Common myeloid progenitor, CD34-positive (primary cell): ENCODE results near the gene TFB1M. TPM values are rescaled to one million over a fixed set of nuclear protein-coding genes. Genes with fewer than 3 reads are reported as not detected.
"Not testable (repeated sequence)": the region's sequence is repeated elsewhere in the genome, so short reads cannot be mapped to it uniquely, and the experiment has no call there.

Source experiments
- CTCF ChIA-PET: fragments of 350-600 bp; sonication (Branson Sonifier 250); formaldehyde crosslinking; loops from one replicate; lab custom pipeline; 2021; ENCODE audit warnings: antibody characterized with exemption; lab: Charles Lee
- POLR2A ChIA-PET: fragments of 350-600 bp; sonication (Branson Sonifier 250); formaldehyde crosslinking; loops from one replicate; lab custom pipeline; 2021; ENCODE audit warnings: antibody characterized with exemption; lab: Charles Lee
- DNase-seq, 3 donors: peaks; one replicate each; pipeline versions ENCODE4 v3.0.0 to v3.0.0-alpha.2; 2013
- H3K27ac ChIP-seq, 2 experiments: 1 replicate in 1 of 2; 2 replicates in 1 of 2; pipeline ENCODE4 v1.7.0; 2013; ENCODE audit warnings: inconsistent platforms in 2 of 2, low read length in 2 of 2, mild to moderate bottlenecking in 2 of 2, low read depth in 1 of 2, moderate library complexity in 1 of 2; ENCODE audit not compliant: severe bottlenecking in 2 of 2, insufficient read depth in 1 of 2, poor library complexity in 1 of 2
- H3K27me3 ChIP-seq, 5 experiments: replicated peaks in 2 of 5; 1 replicate in 3 of 5; 2 replicates in 2 of 5; pipeline versions ENCODE4 v1.6.1 to v1.7.0; 2013; ENCODE audit warnings: low read length in 4 of 5, mild to moderate bottlenecking in 2 of 5, moderate library complexity in 2 of 5, inconsistent platforms in 1 of 5; ENCODE audit not compliant: insufficient read depth in 5 of 5, control insufficient read depth in 4 of 5
- H3K36me3 ChIP-seq, 4 experiments: 1 replicate in 2 of 4; 2 replicates in 2 of 4; pipeline versions ENCODE4 v1.6.1 to v1.7.0; 2013; ENCODE audit warnings: low read length in 3 of 4, control low read depth in 1 of 4, mild to moderate bottlenecking in 1 of 4; ENCODE audit not compliant: control insufficient read depth in 4 of 4, insufficient read depth in 4 of 4
- H3K4me1 ChIP-seq, 4 experiments: 1 replicate in 3 of 4; 2 replicates in 1 of 4; pipeline versions ENCODE4 v1.6.1 to v1.7.1; 2013; ENCODE audit warnings: low read length in 3 of 4, mild to moderate bottlenecking in 3 of 4, control low read depth in 1 of 4, inconsistent platforms in 1 of 4, moderate library complexity in 1 of 4; ENCODE audit not compliant: control insufficient read depth in 4 of 4, insufficient read depth in 4 of 4; ENCODE audit errors: control extremely low read depth in 1 of 4
- H3K4me3 ChIP-seq, 7 experiments: 1 replicate in 4 of 7; 2 replicates in 3 of 7; pipeline versions ENCODE4 v1.5.1 to v1.7.0; 2013; ENCODE audit warnings: mild to moderate bottlenecking in 7 of 7, low read length in 6 of 7, moderate library complexity in 6 of 7, inconsistent platforms in 2 of 7, low read depth in 2 of 7, control low read depth in 1 of 7; ENCODE audit not compliant: insufficient read depth in 4 of 7, control insufficient read depth in 1 of 7; ENCODE audit errors: extremely low read depth in 1 of 7
- H3K9me3 ChIP-seq, 5 experiments: 1 replicate in 4 of 5; 2 replicates in 1 of 5; pipeline versions ENCODE4 v1.6.1 to v1.7.1; 2013; ENCODE audit warnings: low read length in 4 of 5, mild to moderate bottlenecking in 2 of 5, inconsistent platforms in 1 of 5, low read depth in 1 of 5, moderate library complexity in 1 of 5; ENCODE audit not compliant: control insufficient read depth in 4 of 5, insufficient read depth in 2 of 5; ENCODE audit errors: control extremely low read depth in 1 of 5
- WGBS: methylation state at CpG from one replicate; pipeline ENCODE4 v1.1.5; 2013; ENCODE audit not compliant: insufficient coverage; 5-methylcytosine and 5-hydroxymethylcytosine counted together
- polyA plus RNA-seq: library from polyadenylated mRNA; unstranded; fragments of 120-200 nt; gene quantifications from one replicate; pipeline ENCODE4 v1.2.1, GENCODE V29; 2013

Gene TFB1M
- 16.0 TPM for polyA plus RNA-seq

- Histone ChIP-seq H3K27ac (peak within 1 kb of the TSS; percentile 67 to 84), H3K27me3 (no peaks in the 10 kb centered on the region), H3K9me3 (peaks cover 0 to under 1% (median 0%) of the 10 kb centered on the region in 5 experiments), H3K36me3 (peaks cover 0 to 21% (median 6%) of the 10 kb centered on the region in 4 experiments), H3K4me1 (peaks cover 0 to 20% (median 15%) of the 10 kb centered on the region in 4 experiments), H3K4me3 (peak within 1 kb of the TSS; percentile 83 to 100 (median 98))
- CTCF ChIA-PET = interaction anchor here (1.6 kb wide), 1 partner anchor 27 kb away, joined by 4 read pairs; no protein-coding TSS in a partner anchor
- DNase-seq = peak; percentile 99 to 100 (median 99)
- WGBS = under 1% methylated on average over 51 of the region's 52 CpGs
- POLR2A ChIA-PET = no interaction called here
Measured at GRCh38 chr6:155314092-155314772, at the start of gene TFB1M. Gene TFB1M (minus strand): TSS chr6:155314484. CDS start chr6:155314428, 56 bp downstream.

GRCh38 chr6:155364021-155364420, 49.7 kb upstream of the TFB1M start:
- H3K4me3 ChIP-seq, H3K4me1 ChIP-seq, POLR2A ChIA-PET, H3K27ac ChIP-seq, H3K36me3 ChIP-seq, H3K9me3 ChIP-seq, CTCF ChIA-PET, H3K27me3 ChIP-seq: not testable (repeated sequence)
- WGBS = 40% methylated on average over 6 of the region's 12 CpGs
- peak in 2 of 3 donors; percentile 46 to 63 for DNase-seq

DNA sequence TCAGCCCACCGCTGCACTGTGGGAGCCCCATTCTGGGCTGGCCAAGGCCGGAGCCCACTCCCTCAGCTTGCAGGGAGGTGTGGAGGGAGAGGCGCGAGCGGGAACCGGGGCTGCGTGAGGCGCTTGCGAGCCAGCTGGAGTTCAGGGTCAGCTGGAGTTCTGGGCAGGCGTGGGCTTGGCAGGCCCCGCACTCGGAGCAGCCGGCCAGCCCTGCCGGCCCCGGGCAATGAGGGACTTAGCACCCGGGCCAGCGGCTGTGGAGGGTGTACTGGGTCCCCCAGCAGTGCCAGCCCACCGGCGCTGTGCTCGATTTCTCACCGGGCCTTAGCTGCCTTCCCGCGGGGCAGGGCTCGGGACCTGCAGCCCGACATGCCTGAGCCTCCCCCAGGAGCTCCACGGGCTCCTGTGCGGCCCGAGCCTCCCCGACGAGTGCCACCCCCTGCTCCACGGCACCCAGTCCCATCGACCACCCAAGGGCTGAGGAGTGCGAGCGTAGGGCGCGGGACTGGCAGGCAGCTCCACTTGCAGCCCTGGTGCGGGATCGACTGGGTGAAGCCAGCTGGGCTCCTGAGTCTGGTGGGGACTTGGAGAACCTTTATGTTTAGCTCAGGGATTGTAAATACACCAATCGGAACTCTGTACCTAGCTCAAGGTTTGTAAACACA, 48.8 kb upstream of the TFB1M start:
- H3K36me3 ChIP-seq, H3K4me3 ChIP-seq, POLR2A ChIA-PET, CTCF ChIA-PET, H3K27me3 ChIP-seq, H3K9me3 ChIP-seq, H3K27ac ChIP-seq, H3K4me1 ChIP-seq, DNase-seq: not testable (repeated sequence)
- WGBS = over 99% methylated on average over 26 of the region's 39 CpGs

- Histone ChIP-seq H3K36me3 (no peaks in the 10 kb centered on the region), H3K4me1 (no peaks in the 10 kb centered on the region)
- POLR2A ChIA-PET = no interaction called here
Measured at GRCh38 chr6:155354167-155354566, 39.9 kb upstream of the TFB1M start.

DNA sequence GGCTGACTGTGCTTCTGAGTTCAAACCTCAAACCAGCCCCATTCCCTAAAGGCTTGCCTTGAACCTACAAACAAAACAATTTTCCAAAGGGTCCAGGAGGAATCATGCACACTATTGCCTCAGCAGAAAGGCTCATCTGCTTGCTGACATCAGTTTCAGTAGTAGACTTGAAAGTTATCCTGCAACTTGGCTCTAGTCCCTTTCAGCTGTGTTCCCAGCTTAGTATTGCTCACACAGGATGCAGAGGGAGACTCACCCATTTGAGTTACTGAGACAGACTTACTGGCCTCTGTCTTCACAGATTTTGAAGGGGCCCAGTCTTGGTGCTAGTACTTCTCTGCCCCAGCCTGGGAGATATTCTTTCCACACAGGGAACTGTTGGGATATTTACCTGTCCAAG, 38.5 kb upstream of the TFB1M start:
- Histone ChIP-seq H3K36me3 (no peaks in the 10 kb centered on the region), H3K4me3 (no peak overlapping the region), H3K4me1 (no peaks in the 10 kb centered on the region), H3K27ac (no peak overlapping the region), H3K9me3 (peaks cover 5 to 38% (median 15%) of the 10 kb centered on the region in 5 experiments), H3K27me3 (no peaks in the 10 kb centered on the region)
- ChIA-PET POLR2A (interaction anchor here (0.6 kb wide), 1 partner anchor 98 kb away, joined by 3 read pairs; no protein-coding TSS in a partner anchor), CTCF (no interaction called here)
- no peak for DNase-seq

More at GRCh38 chr6:155354167-155354566, 39.9 kb upstream of the TFB1M start:
- peaks cover 4 to 30% (median 15%) of the 10 kb centered on the region in 5 experiments for H3K9me3 ChIP-seq
- H3K27me3 ChIP-seq = no peaks in the 10 kb centered on the region
- DNase-seq = peak in 2 of 3 donors; percentile 21 to 34
- CTCF ChIA-PET = interaction anchor here (1.1 kb wide), 1 partner anchor 10 kb away, joined by 3 read pairs; no protein-coding TSS in a partner anchor
- no peak overlapping the region for H3K27ac ChIP-seq
- no peak overlapping the region for H3K4me3 ChIP-seq

DNA sequence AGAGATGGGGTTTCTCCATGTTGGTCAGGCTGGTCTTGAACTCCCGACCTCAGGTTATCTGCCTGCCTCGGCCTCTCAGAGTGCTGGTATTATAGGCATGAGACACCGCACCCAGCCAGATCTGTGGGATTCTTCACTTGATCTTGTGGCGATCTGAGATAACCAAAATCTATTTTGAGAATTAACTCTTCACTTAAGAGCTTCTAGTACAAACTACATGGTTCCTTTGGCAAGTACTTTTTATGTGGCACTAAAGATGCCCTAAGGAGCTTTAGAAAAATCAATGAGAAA, 37.8 kb upstream of the TFB1M start:
- ChIA-PET CTCF (no interaction called here), POLR2A (no interaction called here)
- Histone ChIP-seq H3K9me3 (peaks cover 6 to 45% (median 16%) of the 10 kb centered on the region in 5 experiments), H3K27ac (no peak overlapping the region), H3K4me1 (no peaks in the 10 kb centered on the region), H3K27me3 (no peaks in the 10 kb centered on the region), H3K36me3 (no peaks in the 10 kb centered on the region), H3K4me3 (no peak overlapping the region)
- DNase-seq = no peak
- WGBS = 95% methylated on average over 4 of the region's 4 CpGs
